HepG2 (cell line): ENCODE results near the gene ZNF792. TPM values are rescaled to one million over a fixed set of nuclear protein-coding genes. Genes with fewer than 3 reads are reported as not detected.

Experiments
- FOXK1 ChIP-seq: sonication (generic); formaldehyde crosslinking; IDR thresholded peaks from 2 replicates; pipeline ENCODE4 v1.4.0; 2020; ENCODE audit warnings: low read depth, missing genetic modification reagents, borderline replicate concordance
- GATAD2A ChIP-seq: IDR thresholded peaks from 2 replicates; pipeline ENCODE4 v1.6.1; 2016
- IRX3 ChIP-seq: sonication (generic); formaldehyde crosslinking; IDR thresholded peaks from 2 replicates; pipeline ENCODE4 v1.8.1; 2023; ENCODE audit warnings: mild to moderate bottlenecking, low read depth, missing genetic modification reagents, borderline replicate concordance
- KDM3A ChIP-seq: IDR thresholded peaks from 2 replicates; pipeline ENCODE4 v1.6.1; 2018; ENCODE audit warnings: low read depth, missing compliant biosample characterization
- KLF6 ChIP-seq: IDR thresholded peaks from 2 replicates; pipeline ENCODE4 v1.8.0; 2016; ENCODE audit warnings: missing biosample characterization, missing genetic modification reagents
- MEIS2 ChIP-seq: sonication (generic); formaldehyde crosslinking; IDR thresholded peaks from 2 replicates; pipeline ENCODE4 v1.9.0; 2021; ENCODE audit warnings: mild to moderate bottlenecking, missing genetic modification reagents
- MIXL1 ChIP-seq: IDR thresholded peaks from 2 replicates; pipeline ENCODE4 v1.6.1; 2016
- MXI1 ChIP-seq: IDR thresholded peaks from 3 replicates; pipeline ENCODE4 v1.6.1; 2012; ENCODE audit warnings: low read depth, low read length, inconsistent platforms, borderline replicate concordance
- NONO ChIP-seq, 2 experiments: fragments of 450-650 bp in 1 of 2; sonication (generic) in 1 of 2; formaldehyde crosslinking in 1 of 2; IDR thresholded peaks in 1 of 2; conservative IDR thresholded peaks in 1 of 2; 2 replicates each; pipeline versions ENCODE4 v1.6.1 to v1.8.0; 2017 to 2022; ENCODE audit warnings: mild to moderate bottlenecking in 1 of 2, missing genetic modification reagents in 1 of 2, moderate library complexity in 1 of 2
- ONECUT2 ChIP-seq: sonication (generic); formaldehyde crosslinking; IDR thresholded peaks from 2 replicates; pipeline ENCODE4 v1.4.0; 2020; ENCODE audit warnings: missing genetic modification reagents
- PTBP1 ChIP-seq: fragments of 200-400 bp; formaldehyde crosslinking; IDR thresholded peaks from 2 replicates; pipeline ENCODE4 v1.6.1; 2018; ENCODE audit warnings: low read length, low read depth; ENCODE audit not compliant: poor library complexity, severe bottlenecking
- ZBTB21 ChIP-seq: sonication (generic); formaldehyde crosslinking; IDR thresholded peaks from 2 replicates; pipeline ENCODE4 v1.4.0; 2020; ENCODE audit warnings: missing genetic modification reagents
- ZNF232 ChIP-seq: sonication (generic); formaldehyde crosslinking; IDR thresholded peaks from 2 replicates; pipeline ENCODE4 v1.4.0; 2020; ENCODE audit warnings: missing genetic modification reagents, borderline replicate concordance
- ZNF350 ChIP-seq: sonication (generic); formaldehyde crosslinking; IDR thresholded peaks from 2 replicates; pipeline ENCODE4 v1.4.0; 2020; ENCODE audit warnings: mild to moderate bottlenecking, low read depth, missing genetic modification reagents, borderline replicate concordance
- ZNF549 ChIP-seq: sonication (generic); formaldehyde crosslinking; IDR thresholded peaks from 2 replicates; pipeline ENCODE4 v1.5.0; 2020; ENCODE audit warnings: missing genetic modification reagents
- ZNF747 ChIP-seq: sonication (generic); formaldehyde crosslinking; IDR thresholded peaks from 2 replicates; pipeline ENCODE4 v1.8.1; 2023; ENCODE audit warnings: missing genetic modification reagents, mild to moderate bottlenecking, borderline replicate concordance
- ZNF83 ChIP-seq: sonication (generic); formaldehyde crosslinking; IDR thresholded peaks from 2 replicates; pipeline ENCODE4 v1.4.0; 2020; ENCODE audit warnings: missing genetic modification reagents, mild to moderate bottlenecking, borderline replicate concordance
- polyA plus RNA-seq, 8 experiments: library from polyadenylated mRNA; depleted of rRNA in 3 of 8; stranded (reverse) in 7 of 8; unstranded in 1 of 8; fragments of >200 nt; fragmentation: Illumina TruSeq in 4 of 8; extraction: Trizol in 4 of 8; gene quantifications; 2 replicates each; pipeline versions ENCODE4 v1.2.1 to v1.2.3, GENCODE V29; 2011 to 2016; ENCODE audit warnings: low read depth in 4 of 8, missing spikeins in 1 of 8, mixed read lengths in 1 of 8; ENCODE audit not compliant: insufficient read depth in 1 of 8
- total RNA-seq, 5 experiments: library from RNA; depleted of rRNA; stranded (reverse); fragments of >200 nt; fragmentation: Illumina TruSeq; extraction: Trizol; gene quantifications; 2 replicates each; pipeline ENCODE4 v1.2.3, GENCODE V29; 2016; ENCODE audit warnings: low read depth in 1 of 5
- TF ChIP-seq, protein P1 (sequence below): sonication (generic); formaldehyde crosslinking; IDR thresholded peaks from 2 replicates; pipeline ENCODE4 v1.8.1; 2023; ENCODE audit warnings: mild to moderate bottlenecking, missing genetic modification reagents
- TF ChIP-seq, protein P2 (sequence below): sonication (generic); formaldehyde crosslinking; IDR thresholded peaks from 2 replicates; pipeline ENCODE4 v1.8.1; 2023; ENCODE audit warnings: missing genetic modification reagents, inconsistent platforms, borderline replicate concordance
- TF ChIP-seq, protein P3 (sequence below): sonication (generic); formaldehyde crosslinking; conservative IDR thresholded peaks from 2 replicates; pipeline ENCODE4 v1.4.0; 2020; ENCODE audit warnings: mild to moderate bottlenecking, missing genetic modification reagents, moderate library complexity
- TF ChIP-seq, protein P4 (sequence below): sonication (generic); formaldehyde crosslinking; IDR thresholded peaks from 2 replicates; pipeline ENCODE4 v1.5.1; 2020; ENCODE audit warnings: mild to moderate bottlenecking, moderate library complexity, missing genetic modification reagents

The ZNF792 gene
- total and polyA plus RNA-seq, 2 of the 13 experiments (the other 11 are each of a cell fraction or from before 2014, with no cell fraction given) = 5.5 to 11.5 TPM

DNA sequence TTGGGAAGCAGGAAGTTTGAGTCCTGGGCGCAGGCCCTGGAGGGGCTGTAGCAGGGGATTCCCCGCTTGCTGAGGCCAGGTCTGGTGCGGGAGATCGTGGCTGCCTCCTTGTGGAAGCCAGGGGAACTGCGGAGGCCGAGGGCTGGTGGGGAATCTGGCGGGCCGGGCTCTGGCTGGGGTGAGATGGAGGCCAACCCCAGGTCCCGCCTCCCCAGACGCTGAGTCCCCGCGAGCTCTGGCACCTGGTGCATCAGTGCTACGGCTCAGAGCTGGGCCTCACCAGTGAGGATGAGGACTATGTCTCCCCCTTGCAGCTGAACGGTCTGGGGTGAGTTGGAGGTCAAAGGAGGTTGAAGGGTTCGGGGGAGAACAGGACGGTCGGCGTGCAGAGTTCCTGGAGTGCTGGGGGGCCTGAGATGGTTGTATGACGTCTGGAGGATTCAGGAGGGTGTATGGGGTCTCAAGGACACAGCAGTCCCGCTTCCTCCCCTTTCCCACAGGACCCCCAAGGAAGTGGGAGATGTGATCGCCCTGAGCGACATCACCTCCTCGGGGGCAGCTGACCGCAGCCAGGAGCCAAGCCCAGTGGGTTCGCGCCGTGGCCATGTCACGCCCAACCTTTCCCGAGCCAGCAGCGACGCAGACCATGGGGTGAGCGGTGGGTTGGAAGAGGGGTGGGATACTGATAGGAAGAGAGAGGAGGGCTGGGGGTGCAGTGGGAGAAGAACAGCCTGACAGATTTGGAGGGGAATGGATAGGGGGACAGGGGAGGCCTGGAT lies 49.2 kb upstream of the ZNF792 start (continued):
- TF ChIP-seq ZNF350 (CRISPR knock-in tag) = no peak; the same call in 1 of the 2 replicates
- TF ChIP-seq, protein P1, sequence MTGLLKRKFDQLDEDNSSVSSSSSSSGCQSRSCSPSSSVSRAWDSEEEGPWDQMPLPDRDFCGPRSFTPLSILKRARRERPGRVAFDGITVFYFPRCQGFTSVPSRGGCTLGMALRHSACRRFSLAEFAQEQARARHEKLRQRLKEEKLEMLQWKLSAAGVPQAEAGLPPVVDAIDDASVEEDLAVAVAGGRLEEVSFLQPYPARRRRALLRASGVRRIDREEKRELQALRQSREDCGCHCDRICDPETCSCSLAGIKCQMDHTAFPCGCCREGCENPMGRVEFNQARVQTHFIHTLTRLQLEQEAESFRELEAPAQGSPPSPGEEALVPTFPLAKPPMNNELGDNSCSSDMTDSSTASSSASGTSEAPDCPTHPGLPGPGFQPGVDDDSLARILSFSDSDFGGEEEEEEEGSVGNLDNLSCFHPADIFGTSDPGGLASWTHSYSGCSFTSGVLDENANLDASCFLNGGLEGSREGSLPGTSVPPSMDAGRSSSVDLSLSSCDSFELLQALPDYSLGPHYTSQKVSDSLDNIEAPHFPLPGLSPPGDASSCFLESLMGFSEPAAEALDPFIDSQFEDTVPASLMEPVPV = no peak
- TF ChIP-seq ZNF549 (CRISPR knock-in tag) = no peak
- TF ChIP-seq ZNF232 (CRISPR knock-in tag) = no peak
- TF ChIP-seq KDM3A (CRISPR knock-in tag) = no peak
- TF ChIP-seq MXI1 = no peak
- TF ChIP-seq, protein P2, sequence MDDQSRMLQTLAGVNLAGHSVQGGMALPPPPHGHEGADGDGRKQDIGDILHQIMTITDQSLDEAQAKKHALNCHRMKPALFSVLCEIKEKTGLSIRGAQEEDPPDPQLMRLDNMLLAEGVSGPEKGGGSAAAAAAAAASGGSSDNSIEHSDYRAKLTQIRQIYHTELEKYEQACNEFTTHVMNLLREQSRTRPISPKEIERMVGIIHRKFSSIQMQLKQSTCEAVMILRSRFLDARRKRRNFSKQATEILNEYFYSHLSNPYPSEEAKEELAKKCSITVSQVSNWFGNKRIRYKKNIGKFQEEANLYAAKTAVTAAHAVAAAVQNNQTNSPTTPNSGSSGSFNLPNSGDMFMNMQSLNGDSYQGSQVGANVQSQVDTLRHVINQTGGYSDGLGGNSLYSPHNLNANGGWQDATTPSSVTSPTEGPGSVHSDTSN (CRISPR knock-in tag) = no peak
- TF ChIP-seq FOXK1 = no peak
- TF ChIP-seq GATAD2A (CRISPR knock-in tag) = no peak
- TF ChIP-seq PTBP1 = no peak
- TF ChIP-seq, protein P3, sequence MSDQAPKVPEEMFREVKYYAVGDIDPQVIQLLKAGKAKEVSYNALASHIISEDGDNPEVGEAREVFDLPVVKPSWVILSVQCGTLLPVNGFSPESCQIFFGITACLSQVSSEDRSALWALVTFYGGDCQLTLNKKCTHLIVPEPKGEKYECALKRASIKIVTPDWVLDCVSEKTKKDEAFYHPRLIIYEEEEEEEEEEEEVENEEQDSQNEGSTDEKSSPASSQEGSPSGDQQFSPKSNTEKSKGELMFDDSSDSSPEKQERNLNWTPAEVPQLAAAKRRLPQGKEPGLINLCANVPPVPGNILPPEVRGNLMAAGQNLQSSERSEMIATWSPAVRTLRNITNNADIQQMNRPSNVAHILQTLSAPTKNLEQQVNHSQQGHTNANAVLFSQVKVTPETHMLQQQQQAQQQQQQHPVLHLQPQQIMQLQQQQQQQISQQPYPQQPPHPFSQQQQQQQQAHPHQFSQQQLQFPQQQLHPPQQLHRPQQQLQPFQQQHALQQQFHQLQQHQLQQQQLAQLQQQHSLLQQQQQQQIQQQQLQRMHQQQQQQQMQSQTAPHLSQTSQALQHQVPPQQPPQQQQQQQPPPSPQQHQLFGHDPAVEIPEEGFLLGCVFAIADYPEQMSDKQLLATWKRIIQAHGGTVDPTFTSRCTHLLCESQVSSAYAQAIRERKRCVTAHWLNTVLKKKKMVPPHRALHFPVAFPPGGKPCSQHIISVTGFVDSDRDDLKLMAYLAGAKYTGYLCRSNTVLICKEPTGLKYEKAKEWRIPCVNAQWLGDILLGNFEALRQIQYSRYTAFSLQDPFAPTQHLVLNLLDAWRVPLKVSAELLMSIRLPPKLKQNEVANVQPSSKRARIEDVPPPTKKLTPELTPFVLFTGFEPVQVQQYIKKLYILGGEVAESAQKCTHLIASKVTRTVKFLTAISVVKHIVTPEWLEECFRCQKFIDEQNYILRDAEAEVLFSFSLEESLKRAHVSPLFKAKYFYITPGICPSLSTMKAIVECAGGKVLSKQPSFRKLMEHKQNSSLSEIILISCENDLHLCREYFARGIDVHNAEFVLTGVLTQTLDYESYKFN (CRISPR knock-in tag) = no peak
- 0 out of 2 replicates have a peak, but pooled peaks have one; percentile 64 for TF ChIP-seq MEIS2
- TF ChIP-seq, protein P4, sequence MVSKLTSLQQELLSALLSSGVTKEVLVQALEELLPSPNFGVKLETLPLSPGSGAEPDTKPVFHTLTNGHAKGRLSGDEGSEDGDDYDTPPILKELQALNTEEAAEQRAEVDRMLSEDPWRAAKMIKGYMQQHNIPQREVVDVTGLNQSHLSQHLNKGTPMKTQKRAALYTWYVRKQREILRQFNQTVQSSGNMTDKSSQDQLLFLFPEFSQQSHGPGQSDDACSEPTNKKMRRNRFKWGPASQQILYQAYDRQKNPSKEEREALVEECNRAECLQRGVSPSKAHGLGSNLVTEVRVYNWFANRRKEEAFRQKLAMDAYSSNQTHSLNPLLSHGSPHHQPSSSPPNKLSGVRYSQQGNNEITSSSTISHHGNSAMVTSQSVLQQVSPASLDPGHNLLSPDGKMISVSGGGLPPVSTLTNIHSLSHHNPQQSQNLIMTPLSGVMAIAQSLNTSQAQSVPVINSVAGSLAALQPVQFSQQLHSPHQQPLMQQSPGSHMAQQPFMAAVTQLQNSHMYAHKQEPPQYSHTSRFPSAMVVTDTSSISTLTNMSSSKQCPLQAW (CRISPR knock-in tag) = peak; percentile 50; the same call in 1 of the 2 replicates
- TF ChIP-seq ZNF747 (CRISPR knock-in tag) = no peak
- no peak for TF ChIP-seq ONECUT2
- no peak for TF ChIP-seq NONO (IDR thresholded peaks at IDR 0.05)
- 0 out of 2 replicates have a peak, but pooled peaks have one; percentile 34 for TF ChIP-seq NONO (CRISPR knock-in tag; conservative IDR thresholded peaks at IDR 0.05)
- no peak for TF ChIP-seq ZNF83 (CRISPR knock-in tag)
- no peak for TF ChIP-seq ZBTB21
- TF ChIP-seq MIXL1 (CRISPR knock-in tag) = no peak
- no peak for TF ChIP-seq IRX3
- TF ChIP-seq KLF6 (CRISPR knock-in tag) = no peak
